ENCODE results near the gene MAP3K10.

Gene MAP3K10

DNA sequence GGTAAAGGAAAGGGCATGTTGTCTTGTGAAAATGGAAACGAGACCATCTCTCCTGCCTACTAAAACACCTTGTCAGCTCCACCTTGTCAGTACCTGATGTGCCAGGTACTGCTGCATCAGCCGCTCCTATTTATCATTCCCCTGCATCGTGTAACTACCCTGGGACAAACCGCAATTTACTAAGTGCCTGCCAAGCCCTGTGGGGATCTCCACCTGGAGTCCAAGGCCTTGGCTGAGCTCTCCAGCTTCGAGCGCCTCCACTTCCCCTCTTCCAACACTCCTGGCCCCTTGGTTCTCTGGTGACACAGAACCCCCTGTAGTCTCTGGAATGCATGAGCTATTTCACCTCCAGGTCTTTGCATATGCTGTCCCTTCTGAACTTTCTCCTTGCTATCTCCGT is 61.2 kb downstream of the MAP3K10 start:
- no peak for DNase-seq

- no peak for DNase-seq
Measured at GRCh38 chr19:40253611-40254092, 62.4 kb downstream of the MAP3K10 start.

- no peak for DNase-seq
Measured at GRCh38 chr19:40254714-40255418, 63.6 kb downstream of the MAP3K10 start.

DNA sequence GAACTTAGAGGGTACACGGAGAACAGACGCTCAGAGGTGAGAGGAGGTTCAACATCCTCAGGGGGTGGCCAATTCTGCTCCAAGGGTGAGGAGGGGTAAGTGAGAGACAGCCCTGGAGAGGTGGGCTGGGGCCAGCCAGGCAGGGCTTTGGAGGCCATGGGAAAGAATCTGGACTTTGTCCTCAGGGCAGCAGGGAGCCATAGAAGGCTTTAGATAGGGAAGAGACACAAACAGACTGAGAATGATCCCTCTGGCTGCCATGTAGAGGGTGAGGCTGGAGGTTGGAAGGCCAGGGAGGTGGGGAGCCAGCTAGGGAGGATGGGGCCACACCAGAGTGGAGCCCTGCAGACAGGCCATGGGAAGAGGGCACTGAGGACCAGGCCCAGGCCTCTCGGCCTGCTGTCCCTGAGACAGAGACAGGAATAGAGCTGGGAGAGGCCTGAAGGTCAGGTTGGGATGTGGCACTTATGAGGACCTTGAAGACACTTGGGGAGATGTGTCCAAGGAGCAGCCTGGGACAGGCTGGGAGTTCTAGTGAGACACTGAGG is 64.5 kb downstream of the MAP3K10 start:
- no peak for DNase-seq

GRCh38 chr19:40256512-40256911 is 65.3 kb downstream of the MAP3K10 start:
- no peak for DNase-seq

GRCh38 chr19:40257096-40257517 is 65.9 kb downstream of the MAP3K10 start:
- DNase-seq = no peak

DNA sequence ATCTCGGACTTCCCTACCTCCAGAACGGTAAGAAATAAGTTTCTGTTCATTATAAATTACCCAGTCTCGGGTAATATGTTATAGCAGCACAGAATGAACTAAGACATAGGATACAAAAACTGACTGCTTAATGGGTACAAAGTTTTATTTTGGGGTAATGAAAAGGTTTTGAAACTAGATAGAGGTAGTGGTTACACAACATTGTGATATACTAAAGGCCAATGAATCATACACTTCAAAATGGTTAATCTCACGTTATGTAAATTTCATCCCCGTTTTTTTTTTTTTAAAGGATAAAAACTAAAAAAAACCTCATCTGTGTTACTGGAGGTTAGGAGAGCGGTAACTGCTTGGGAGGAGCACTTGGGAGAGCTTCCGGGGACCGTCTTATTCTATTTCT is 70.4 kb downstream of the MAP3K10 start:
- no peak for DNase-seq

GRCh38 chr19:40262422-40262821 is 71.2 kb downstream of the MAP3K10 start:
- DNase-seq = no peak

- DNase-seq = no peak
Measured at GRCh38 chr19:40263440-40264313, 72.5 kb downstream of the MAP3K10 start.

GRCh38 chr19:40264314-40265054 is 73.3 kb downstream of the MAP3K10 start:
- no peak for DNase-seq
